ENCODE data around the gene HSH2D.

DNA sequence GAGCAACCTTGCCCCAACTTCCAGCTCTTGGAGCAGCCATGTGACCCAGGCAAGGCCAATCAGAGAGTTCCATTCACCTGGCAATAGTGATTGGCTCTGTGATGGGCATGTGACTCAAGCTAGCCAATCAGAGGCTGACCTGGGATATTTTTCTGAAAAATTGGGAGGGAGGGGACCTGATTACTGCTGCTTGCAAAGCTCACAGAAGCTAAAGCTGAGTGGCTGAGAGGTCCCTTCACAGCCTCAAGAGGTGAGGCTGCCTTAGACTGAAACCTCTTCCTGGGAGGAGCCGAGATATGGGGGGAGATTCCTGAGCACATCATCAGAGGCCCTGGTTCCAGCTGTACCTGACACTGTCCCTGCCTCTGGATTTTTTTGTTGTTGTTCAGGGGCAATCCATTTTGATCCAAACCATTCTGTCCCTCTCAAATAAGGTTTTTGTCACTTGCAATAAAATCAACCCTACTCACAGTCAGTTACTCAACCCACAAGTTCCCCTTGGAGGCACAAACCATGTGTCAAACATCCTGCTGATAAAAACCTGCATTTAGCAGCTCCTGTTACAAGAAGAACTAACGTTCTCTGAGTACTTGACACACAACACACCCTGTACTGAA lies 25.1 kb downstream of the HSH2D start:
- TF ChIP-seq CTCF (conservative IDR thresholded peaks at IDR 0.05; ENCODE audit: low read length), result no peak
- no peak for TF ChIP-seq EZH2phosphoT487 (IDR thresholded peaks at IDR 0.05; ENCODE audit: borderline replicate concordance, low read depth, low read length)

Data from OCI-LY7 (cell line).